Fibroblast of lung (primary cell): ENCODE data around the gene USP21.

Source experiments
- EZH2 ChIP-seq: IDR thresholded peaks from 2 replicates; pipeline ENCODE4 v1.5.1; 2012; ENCODE audit warnings: low read length, control low read depth, mild to moderate bottlenecking; ENCODE audit errors: missing control alignments
- TF ChIP-seq, protein P1 (sequence below), 2 donors: IDR thresholded peaks in 1 of 2; conservative IDR thresholded peaks in 1 of 2; 1 replicate in 1 of 2; 2 replicates in 1 of 2; pipeline ENCODE4 v1.5.1; 2011 to 2012; ENCODE audit warnings: low read length in 2 of 2, control low read depth in 1 of 2, inconsistent platforms in 1 of 2, low read depth in 1 of 2, mild to moderate bottlenecking in 1 of 2

- TF ChIP-seq, protein P1, sequence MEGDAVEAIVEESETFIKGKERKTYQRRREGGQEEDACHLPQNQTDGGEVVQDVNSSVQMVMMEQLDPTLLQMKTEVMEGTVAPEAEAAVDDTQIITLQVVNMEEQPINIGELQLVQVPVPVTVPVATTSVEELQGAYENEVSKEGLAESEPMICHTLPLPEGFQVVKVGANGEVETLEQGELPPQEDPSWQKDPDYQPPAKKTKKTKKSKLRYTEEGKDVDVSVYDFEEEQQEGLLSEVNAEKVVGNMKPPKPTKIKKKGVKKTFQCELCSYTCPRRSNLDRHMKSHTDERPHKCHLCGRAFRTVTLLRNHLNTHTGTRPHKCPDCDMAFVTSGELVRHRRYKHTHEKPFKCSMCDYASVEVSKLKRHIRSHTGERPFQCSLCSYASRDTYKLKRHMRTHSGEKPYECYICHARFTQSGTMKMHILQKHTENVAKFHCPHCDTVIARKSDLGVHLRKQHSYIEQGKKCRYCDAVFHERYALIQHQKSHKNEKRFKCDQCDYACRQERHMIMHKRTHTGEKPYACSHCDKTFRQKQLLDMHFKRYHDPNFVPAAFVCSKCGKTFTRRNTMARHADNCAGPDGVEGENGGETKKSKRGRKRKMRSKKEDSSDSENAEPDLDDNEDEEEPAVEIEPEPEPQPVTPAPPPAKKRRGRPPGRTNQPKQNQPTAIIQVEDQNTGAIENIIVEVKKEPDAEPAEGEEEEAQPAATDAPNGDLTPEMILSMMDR (conservative IDR thresholded peaks at IDR 0.05 in 1 of 2, IDR thresholded peaks at IDR 0.05 in 1 of 2; ENCODE audit: low read depth in 1 of 2, low read length in 2 of 2) = no peak
- no peak for TF ChIP-seq EZH2
Measured at GRCh38 chr1:161193561-161194235, 34.4 kb downstream of the USP21 start.
